Colonic mucosa (tissue), 4 donors: ENCODE results near the gene ZFC3H1. TPM values are rescaled to one million over a fixed set of nuclear protein-coding genes. Genes with fewer than 3 reads are reported as not detected.
A peak's percentile ranks its signal among the peaks of the same experiment; 100 is the strongest.
"Not testable (repeated sequence)": the region's sequence is repeated elsewhere in the genome, so short reads cannot be mapped to it uniquely, and the experiment has no call there.

ENCODE experiments used
- DNase-seq: peaks from one replicate; pipeline ENCODE4 v3.0.0-alpha.2; 2020
- H3K27ac ChIP-seq: fragments of 200-600 bp; one replicate; pipeline ENCODE4 v1.8.0; 2021
- H3K27me3 ChIP-seq: fragments of 200-600 bp; one replicate; pipeline ENCODE4 v1.8.0; 2021
- H3K36me3 ChIP-seq: fragments of 200-600 bp; one replicate; pipeline ENCODE4 v1.8.0; 2021
- H3K4me1 ChIP-seq: fragments of 200-600 bp; one replicate; pipeline ENCODE4 v1.8.0; 2021; ENCODE audit warnings: mild to moderate bottlenecking
- H3K4me3 ChIP-seq: fragments of 200-600 bp; one replicate; pipeline ENCODE4 v1.8.0; 2021
- H3K9ac ChIP-seq, 2 donors: one replicate each; pipeline ENCODE4 v1.7.0; 2013; ENCODE audit warnings: control low read depth in 2 of 2, low read depth in 2 of 2, low read length in 2 of 2
- H3K9me3 ChIP-seq: fragments of 200-600 bp; one replicate; pipeline ENCODE4 v1.8.0; 2021
- CTCF ChIP-seq: fragments of 200-600 bp; IDR thresholded peaks from one replicate; pipeline ENCODE4 v1.8.0; 2022; ENCODE audit warnings: antibody characterized with exemption, mild to moderate bottlenecking
- intact Hi-C: fragments of 100-400 bp; cut with DNase I; formaldehyde crosslinking; loops from one replicate; pipeline ENCODE4 v1.14.1; 2022
- total RNA-seq, 2 donors: library from RNA; stranded (reverse); fragmentation: NEBNext Ultra II Directional in 1 of 2; extraction: Animal tissue kit (Norgen Biotek cat#: 25700) in 1 of 2; gene quantifications; one replicate each; pipeline ENCODE4 v1.2.1, GENCODE V29; 2021
- donor health status: healthy.
- donor health status: DM: no; HTN: no; CAD: no.
- donor health status: DM: no; HTN: no; CAD: no.

The ZFC3H1 gene
- total RNA-seq, 2 donors from 2014 or later = 37.8 to 38.8 TPM

GRCh38 chr12:71693126-71693525, 29.5 kb upstream of the ZFC3H1 start:
- Histone ChIP-seq H3K4me1 (peaks cover 7% of the 10 kb centered on the region), H3K27me3 (no peaks in the 10 kb centered on the region), H3K36me3 (no peaks in the 10 kb centered on the region), H3K9me3 (no peaks in the 10 kb centered on the region), H3K9ac (peak overlapping the region in 1 of 2 donors; percentile 20), H3K27ac (peak overlapping the region; percentile 70), H3K4me3 (no peak overlapping the region)
- peak; percentile 57 for DNase-seq
- intact Hi-C loops = no loop called here
- no peak for TF ChIP-seq CTCF

GRCh38 chr12:71691504-71692129, 28.0 kb upstream of the ZFC3H1 start:
- no peaks in the 10 kb centered on the region for H3K36me3 ChIP-seq
- H3K27ac ChIP-seq = no peak overlapping the region
- no peak overlapping the region for H3K4me3 ChIP-seq
- peak overlapping the region; percentile 47 to 63 for H3K9ac ChIP-seq
- no peaks in the 10 kb centered on the region for H3K27me3 ChIP-seq
- no peak for TF ChIP-seq CTCF
- intact Hi-C loops = no loop called here
- DNase-seq = peak; percentile 35
- no peaks in the 10 kb centered on the region for H3K9me3 ChIP-seq
- H3K4me1 ChIP-seq = peaks cover 7% of the 10 kb centered on the region

GRCh38 chr12:71688961-71689570, 25.4 kb upstream of the ZFC3H1 start:
- peaks cover 7% of the 10 kb centered on the region for H3K4me1 ChIP-seq
- no peaks in the 10 kb centered on the region for H3K36me3 ChIP-seq
- no peak overlapping the region for H3K4me3 ChIP-seq

GRCh38 chr12:71687172-71687571, 23.5 kb upstream of the ZFC3H1 start:
- Histone ChIP-seq H3K9ac (peak overlapping the region; percentile 5 to 94), H3K4me3 (peak overlapping the region; percentile 66), H3K27ac (peak overlapping the region; percentile 92)
- H3K4me1 ChIP-seq, H3K27me3 ChIP-seq, H3K36me3 ChIP-seq, H3K9me3 ChIP-seq: not testable (repeated sequence)
- DNase-seq = peak; percentile 21
- intact Hi-C loops = loop anchor here (2.0 kb wide), 1 partner anchor 60 kb away; no protein-coding TSS in a partner anchor

More at GRCh38 chr12:71688961-71689570, 25.4 kb upstream of the ZFC3H1 start:
- DNase-seq = no peak
- TF ChIP-seq CTCF = no peak
- Histone ChIP-seq H3K27ac (no peak overlapping the region), H3K27me3 (no peaks in the 10 kb centered on the region), H3K9ac (peak overlapping the region in 1 of 2 donors; percentile 94), H3K9me3 (no peaks in the 10 kb centered on the region)
- intact Hi-C loops = no loop called here

GRCh38 chr12:71686658-71687025, 23.0 kb upstream of the ZFC3H1 start:
- peaks cover 7% of the 10 kb centered on the region for H3K4me1 ChIP-seq
- no peaks in the 10 kb centered on the region for H3K27me3 ChIP-seq
- no peaks in the 10 kb centered on the region for H3K36me3 ChIP-seq
- H3K4me3 ChIP-seq = peak overlapping the region; percentile 66
- peak overlapping the region; percentile 51 to 94 for H3K9ac ChIP-seq
- no peaks in the 10 kb centered on the region for H3K9me3 ChIP-seq
- TF ChIP-seq CTCF = no peak
- peak overlapping the region; percentile 92 for H3K27ac ChIP-seq
- DNase-seq = no peak
- intact Hi-C loops = loop anchor here (2.0 kb wide), 1 partner anchor 60 kb away; no protein-coding TSS in a partner anchor
